Tibial artery (tissue), 4 donors: Measurements from ENCODE around the gene TMEM107.
A peak's percentile ranks its signal among the peaks of the same experiment; 100 is the strongest.

ENCODE experiments used
- DNase-seq, 2 donors: peaks; one replicate each; pipeline ENCODE4 v3.0.0-alpha.2; 2019
- H3K27ac ChIP-seq, 2 donors: fragments of 200-600 bp; sonication (generic) in 1 of 2; 1 replicate in 1 of 2; 2 replicates in 1 of 2; pipeline ENCODE4 v1.5.1; 2018 to 2019; ENCODE audit warnings: mild to moderate bottlenecking in 1 of 2
- H3K27me3 ChIP-seq, 2 donors: fragments of 200-600 bp; sonication (generic) in 1 of 2; one replicate each; pipeline versions ENCODE4 v1.5.1 to v1.6.0; 2016 to 2019
- H3K36me3 ChIP-seq, 3 donors: fragments of 200-600 bp; sonication (generic) in 2 of 3; one replicate each; pipeline ENCODE4 v1.5.1; 2016 to 2019; ENCODE audit warnings: mild to moderate bottlenecking in 2 of 3
- H3K4me1 ChIP-seq, 4 donors: fragments of 200-600 bp; sonication (generic) in 2 of 4; 1 replicate in 3 of 4; 2 replicates in 1 of 4; pipeline ENCODE4 v1.5.1; 2016 to 2019
- H3K4me3 ChIP-seq, 2 donors: fragments of 200-600 bp; sonication (generic) in 1 of 2; 1 replicate in 1 of 2; 2 replicates in 1 of 2; pipeline ENCODE4 v1.5.1; 2018 to 2019; ENCODE audit warnings: mild to moderate bottlenecking in 2 of 2
- H3K9me3 ChIP-seq, 3 donors: fragments of 200-600 bp; sonication (generic) in 1 of 3; one replicate each; pipeline ENCODE4 v1.5.1; 2016 to 2019
- intact Hi-C: fragments of 100-400 bp; cut with DNase I; formaldehyde crosslinking; loops from one replicate; pipeline ENCODE4 v1.15.0; 2023; ENCODE audit warnings: low total_unique reads
- TF ChIP-seq, protein P1 (sequence below), 2 experiments: fragments of 200-600 bp in 1 of 2; fragments of 450-650 bp in 1 of 2; IDR thresholded peaks; one replicate each; pipeline ENCODE4 v1.5.1; 2017 to 2019; ENCODE audit warnings: antibody characterized with exemption in 2 of 2, mild to moderate bottlenecking in 1 of 2, moderate library complexity in 1 of 2

TMEM107 gene

DNA sequence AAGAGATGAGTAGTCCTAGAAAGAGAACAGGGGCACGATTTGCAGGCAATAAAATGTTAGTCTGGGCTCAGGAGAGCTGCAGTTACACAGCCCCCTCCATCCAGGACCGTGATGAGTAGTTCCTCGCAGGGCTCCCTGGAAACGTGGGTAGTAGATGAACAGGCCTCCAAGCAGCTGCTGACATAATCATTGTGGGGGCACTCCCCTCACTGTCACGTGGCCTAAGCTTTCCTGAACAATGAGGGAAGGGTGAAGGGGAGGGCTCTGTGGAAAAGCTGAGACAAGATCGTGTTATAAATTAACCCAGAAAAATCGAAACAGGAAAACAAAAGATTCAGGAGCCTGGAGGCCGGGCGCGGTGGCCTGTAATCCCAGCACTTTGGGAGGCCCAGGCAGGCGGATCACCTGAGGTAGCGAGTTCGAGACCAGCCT, 22.6 kb downstream of the TMEM107 start:
- DNase-seq: peak; percentile 93 to 94
- Histone ChIP-seq H3K4me3 (peak overlapping the region; percentile 86 to 91), H3K9me3 (no peaks in the 10 kb centered on the region), H3K36me3 (peaks cover 36 to 42% (median 41%) of the 10 kb centered on the region in 3 donors), H3K27ac (peak overlapping the region; percentile 99 to 100), H3K4me1 (peaks cover 0 to 50% (median 38%) of the 10 kb centered on the region in 4 donors), H3K27me3 (no peaks in the 10 kb centered on the region)
- TF ChIP-seq, protein P1, sequence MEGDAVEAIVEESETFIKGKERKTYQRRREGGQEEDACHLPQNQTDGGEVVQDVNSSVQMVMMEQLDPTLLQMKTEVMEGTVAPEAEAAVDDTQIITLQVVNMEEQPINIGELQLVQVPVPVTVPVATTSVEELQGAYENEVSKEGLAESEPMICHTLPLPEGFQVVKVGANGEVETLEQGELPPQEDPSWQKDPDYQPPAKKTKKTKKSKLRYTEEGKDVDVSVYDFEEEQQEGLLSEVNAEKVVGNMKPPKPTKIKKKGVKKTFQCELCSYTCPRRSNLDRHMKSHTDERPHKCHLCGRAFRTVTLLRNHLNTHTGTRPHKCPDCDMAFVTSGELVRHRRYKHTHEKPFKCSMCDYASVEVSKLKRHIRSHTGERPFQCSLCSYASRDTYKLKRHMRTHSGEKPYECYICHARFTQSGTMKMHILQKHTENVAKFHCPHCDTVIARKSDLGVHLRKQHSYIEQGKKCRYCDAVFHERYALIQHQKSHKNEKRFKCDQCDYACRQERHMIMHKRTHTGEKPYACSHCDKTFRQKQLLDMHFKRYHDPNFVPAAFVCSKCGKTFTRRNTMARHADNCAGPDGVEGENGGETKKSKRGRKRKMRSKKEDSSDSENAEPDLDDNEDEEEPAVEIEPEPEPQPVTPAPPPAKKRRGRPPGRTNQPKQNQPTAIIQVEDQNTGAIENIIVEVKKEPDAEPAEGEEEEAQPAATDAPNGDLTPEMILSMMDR (IDR thresholded peaks at IDR 0.05): no peak
- intact Hi-C loops: loop anchor here (10.0 kb wide), 1 partner anchor 309 kb away; no protein-coding TSS in a partner anchor

DNA sequence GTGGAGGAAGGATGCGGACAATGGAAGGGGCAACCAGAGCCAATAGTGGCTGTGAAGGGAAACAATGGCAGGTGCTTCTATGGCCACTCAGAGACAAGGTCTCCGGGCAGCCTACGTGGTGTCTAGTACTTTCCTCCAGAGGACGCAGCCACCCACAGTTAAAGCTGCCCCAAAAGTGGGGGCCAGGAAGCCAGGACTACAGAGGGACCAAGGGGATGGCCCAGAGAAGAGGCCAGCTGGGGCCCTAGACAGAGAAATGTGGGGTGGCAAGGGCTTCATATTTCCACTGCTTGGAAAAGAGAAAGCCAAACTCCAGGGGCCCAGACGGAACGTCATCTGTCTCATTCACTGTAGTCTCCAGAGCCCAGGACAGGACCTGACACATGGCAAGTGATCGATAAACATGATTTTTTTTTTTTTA, 23.1 kb downstream of the TMEM107 start:
- Histone ChIP-seq H3K9me3 (no peaks in the 10 kb centered on the region), H3K27me3 (no peaks in the 10 kb centered on the region), H3K4me1 (peaks cover 0 to 50% (median 36%) of the 10 kb centered on the region in 4 donors), H3K27ac (peak overlapping the region; percentile 99 to 100), H3K36me3 (peaks cover 41 to 46% (median 46%) of the 10 kb centered on the region in 3 donors), H3K4me3 (peak overlapping the region; percentile 86 to 91)
- DNase-seq: peak in 1 of 2 donors; percentile 24
- TF ChIP-seq, protein P1 (IDR thresholded peaks at IDR 0.05): no peak
- intact Hi-C loops: loop anchor here (10.0 kb wide), 1 partner anchor 308 kb away; no protein-coding TSS in a partner anchor

DNA sequence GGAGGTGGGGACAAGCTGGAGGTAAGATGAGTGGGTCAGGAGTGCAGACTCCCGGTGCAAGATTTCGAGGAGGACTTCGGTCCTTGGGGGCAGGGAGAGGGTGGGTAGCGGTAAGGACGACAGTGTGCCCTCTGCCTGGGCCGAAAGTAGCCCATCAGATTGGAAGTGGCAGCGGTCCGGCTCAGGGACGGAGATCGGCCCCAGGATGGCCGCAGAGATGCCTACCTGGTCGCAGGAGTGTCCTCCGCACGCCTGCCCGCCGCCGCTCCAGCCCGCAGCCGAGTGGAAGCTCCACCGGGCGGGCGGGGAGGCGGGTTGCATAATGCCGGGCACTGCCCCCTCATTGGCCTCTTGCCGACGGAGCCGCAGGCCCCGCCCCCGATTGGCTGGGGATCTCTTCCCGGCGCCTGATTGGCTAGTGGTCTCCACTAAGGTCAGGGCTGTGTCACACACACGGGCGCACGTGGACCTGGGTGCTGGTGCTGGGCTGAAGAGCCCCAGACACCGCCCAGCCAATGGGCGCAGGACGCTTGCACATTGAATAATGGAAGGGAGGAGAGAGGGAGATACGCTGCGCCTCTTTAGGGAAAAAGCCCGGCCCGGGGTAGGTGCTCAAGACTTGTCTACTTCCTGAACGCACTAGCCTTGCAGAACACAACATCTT, 23.9 kb downstream of the TMEM107 start, which contains the start of gene PER1:
Gene PER1 (minus strand): TSS at position 293 of the 664 bp plus-strand sequence. CDS start 1,698 bp downstream, outside the sequence.
- TF ChIP-seq, protein P1 (IDR thresholded peaks at IDR 0.05): no peak
- peak; percentile 98 to 99 for DNase-seq
- H3K4me1 ChIP-seq: peaks cover 0 to 50% (median 37%) of the 10 kb centered on the region in 4 donors
- peak within 1 kb of the TSS; percentile 99 to 100 for H3K27ac ChIP-seq
- no peaks in the 10 kb centered on the region for H3K27me3 ChIP-seq
- intact Hi-C loops: loop anchor here (10.0 kb wide), 1 partner anchor 307 kb away; no protein-coding TSS in a partner anchor
- H3K36me3 ChIP-seq: peaks cover 49 to 54% (median 54%) of the 10 kb centered on the region in 3 donors
- no peaks in the 10 kb centered on the region for H3K9me3 ChIP-seq
- H3K4me3 ChIP-seq: peak within 1 kb of the TSS; percentile 86 to 91

DNA sequence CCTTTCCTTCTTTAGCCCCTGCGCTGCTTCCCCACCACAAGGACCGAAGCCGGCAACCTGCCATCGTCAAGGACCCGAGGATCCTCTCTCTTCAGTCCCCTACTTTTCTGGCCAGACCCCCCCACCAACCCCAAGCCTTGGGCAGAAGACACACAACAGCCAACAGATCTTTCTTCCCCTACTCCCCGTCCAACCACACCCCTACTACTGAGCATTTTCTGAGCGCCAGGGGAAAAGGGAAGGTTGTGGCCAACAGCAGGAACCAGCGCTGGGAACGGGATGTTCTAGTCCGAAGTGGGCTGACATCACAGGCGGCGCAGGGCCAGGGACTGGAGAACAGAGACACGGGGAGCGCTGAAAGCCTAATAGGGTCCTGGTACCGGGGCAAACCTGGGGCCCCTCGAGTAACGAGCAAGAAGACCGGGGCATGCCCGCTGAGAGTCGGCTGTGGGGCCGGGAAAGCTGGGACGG, 24.5 kb downstream of the TMEM107 start:
- intact Hi-C loops: loop anchor here (10.0 kb wide), 1 partner anchor 307 kb away; no protein-coding TSS in a partner anchor
- H3K4me3 ChIP-seq: peak overlapping the region; percentile 86 to 91
- H3K4me1 ChIP-seq: peaks cover 0 to 51% (median 40%) of the 10 kb centered on the region in 4 donors
- H3K36me3 ChIP-seq: peaks cover 54 to 60% (median 60%) of the 10 kb centered on the region in 3 donors
- TF ChIP-seq, protein P1 (IDR thresholded peaks at IDR 0.05): no peak
- H3K9me3 ChIP-seq: no peaks in the 10 kb centered on the region
- DNase-seq: peak; percentile 91 to 96
- no peaks in the 10 kb centered on the region for H3K27me3 ChIP-seq
- peak overlapping the region; percentile 99 to 100 for H3K27ac ChIP-seq

DNA sequence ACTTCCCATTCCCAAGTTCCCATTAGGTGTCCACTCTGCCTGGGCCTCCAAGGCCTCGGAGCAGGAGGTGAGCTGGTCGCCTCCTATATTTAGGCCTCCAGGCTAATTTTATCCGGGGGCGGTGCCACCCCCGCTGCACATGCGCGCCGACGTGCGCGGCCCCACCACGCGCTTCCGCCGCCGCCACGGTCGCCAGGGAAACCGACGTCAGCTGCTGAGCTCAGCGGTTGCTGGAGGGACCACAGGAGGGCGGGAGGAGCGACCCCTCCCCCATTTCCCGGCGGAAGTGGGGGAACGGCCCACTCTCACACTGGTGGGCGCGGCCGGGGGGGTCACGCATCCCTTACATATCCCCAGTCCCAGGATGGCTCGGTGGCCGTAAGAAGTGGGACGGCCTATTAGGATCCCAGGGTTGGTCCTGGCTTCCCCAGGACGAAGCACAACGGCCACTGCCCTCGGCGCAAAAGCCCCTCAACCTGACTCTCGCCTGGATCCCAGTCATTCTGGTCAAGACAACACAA, 25.0 kb downstream of the TMEM107 start:
- H3K4me3 ChIP-seq: peak overlapping the region; percentile 86 to 91
- H3K27ac ChIP-seq: peak overlapping the region; percentile 99 to 100
- H3K9me3 ChIP-seq: no peaks in the 10 kb centered on the region
- peaks cover 59 to 65% (median 64%) of the 10 kb centered on the region in 3 donors for H3K36me3 ChIP-seq
- H3K27me3 ChIP-seq: no peaks in the 10 kb centered on the region
- DNase-seq: peak; percentile 89 to 97
- TF ChIP-seq, protein P1 (IDR thresholded peaks at IDR 0.05): peak in 1 of 2 experiments; percentile 39
- intact Hi-C loops: loop anchor here (10.0 kb wide), 1 partner anchor 306 kb away; no protein-coding TSS in a partner anchor
- H3K4me1 ChIP-seq: peaks cover 0 to 56% (median 42%) of the 10 kb centered on the region in 4 donors
